Measurements from ENCODE around the gene SLC5A11.

SLC5A11 gene

GRCh38 chr16:24919536-24919935, 73.8 kb downstream of the SLC5A11 start:
- H2AFZ ChIP-seq (ENCODE audit: low read depth, low read length) = no peak overlapping the region
- H3K27me3 ChIP-seq (ENCODE audit: insufficient read depth, low read length) = no peaks in the 10 kb centered on the region
- H3K9me3 ChIP-seq (ENCODE audit: low read length) = peaks cover 4% of the 10 kb centered on the region
- H3K36me3 ChIP-seq (ENCODE audit: insufficient read depth, low read length) = peaks cover 52% of the 10 kb centered on the region
- no peak overlapping the region for H3K4me3 ChIP-seq (ENCODE audit: low read length)
- H3K4me1 ChIP-seq (ENCODE audit: insufficient read depth, low read length) = no peaks in the 10 kb centered on the region

GRCh38 chr16:24920568-24920967, 74.8 kb downstream of the SLC5A11 start:
- Histone ChIP-seq H3K9me3 (ENCODE audit: low read length) (peaks cover 4% of the 10 kb centered on the region), H3K4me1 (ENCODE audit: insufficient read depth, low read length) (no peaks in the 10 kb centered on the region), H3K4me3 (ENCODE audit: low read length) (no peak overlapping the region), H3K36me3 (ENCODE audit: insufficient read depth, low read length) (peaks cover 57% of the 10 kb centered on the region), H3K27me3 (ENCODE audit: insufficient read depth, low read length) (no peaks in the 10 kb centered on the region), H2AFZ (ENCODE audit: low read depth, low read length) (no peak overlapping the region)

- H3K27me3 ChIP-seq (ENCODE audit: insufficient read depth, low read length) = no peaks in the 10 kb centered on the region
- no peaks in the 10 kb centered on the region for H3K4me1 ChIP-seq (ENCODE audit: insufficient read depth, low read length)
- peaks cover 4% of the 10 kb centered on the region for H3K9me3 ChIP-seq (ENCODE audit: low read length)
- H3K4me3 ChIP-seq (ENCODE audit: low read length) = no peak overlapping the region
- H2AFZ ChIP-seq (ENCODE audit: low read depth, low read length) = no peak overlapping the region
- H3K36me3 ChIP-seq (ENCODE audit: insufficient read depth, low read length) = peaks cover 57% of the 10 kb centered on the region
Measured at GRCh38 chr16:24921229-24921628, 75.5 kb downstream of the SLC5A11 start.

GRCh38 chr16:24925163-24925562, 79.4 kb downstream of the SLC5A11 start:
- H3K4me3 ChIP-seq (ENCODE audit: low read length) = no peak overlapping the region
- peaks cover 47% of the 10 kb centered on the region for H3K36me3 ChIP-seq (ENCODE audit: insufficient read depth, low read length)
- no peak overlapping the region for H2AFZ ChIP-seq (ENCODE audit: low read depth, low read length)
- no peaks in the 10 kb centered on the region for H3K4me1 ChIP-seq (ENCODE audit: insufficient read depth, low read length)
- H3K27me3 ChIP-seq (ENCODE audit: insufficient read depth, low read length) = no peaks in the 10 kb centered on the region
- peaks cover 4% of the 10 kb centered on the region for H3K9me3 ChIP-seq (ENCODE audit: low read length)

- H3K36me3 ChIP-seq (ENCODE audit: insufficient read depth, low read length) = peaks cover 48% of the 10 kb centered on the region
Measured at GRCh38 chr16:24929409-24929808, 83.6 kb downstream of the SLC5A11 start.

GRCh38 chr16:24930440-24930839, 84.7 kb downstream of the SLC5A11 start:
- Histone ChIP-seq H3K4me3 (ENCODE audit: low read length) (no peak overlapping the region), H3K4me1 (ENCODE audit: insufficient read depth, low read length) (no peaks in the 10 kb centered on the region), H2AFZ (ENCODE audit: low read depth, low read length) (no peak overlapping the region), H3K36me3 (ENCODE audit: insufficient read depth, low read length) (peaks cover 52% of the 10 kb centered on the region), H3K27me3 (ENCODE audit: insufficient read depth, low read length) (no peaks in the 10 kb centered on the region), H3K9me3 (ENCODE audit: low read length) (no peaks in the 10 kb centered on the region)

More at GRCh38 chr16:24929409-24929808, 83.6 kb downstream of the SLC5A11 start:
- Histone ChIP-seq H3K27me3 (ENCODE audit: insufficient read depth, low read length) (no peaks in the 10 kb centered on the region), H3K9me3 (ENCODE audit: low read length) (no peaks in the 10 kb centered on the region), H3K4me3 (ENCODE audit: low read length) (no peak overlapping the region), H2AFZ (ENCODE audit: low read depth, low read length) (no peak overlapping the region), H3K4me1 (ENCODE audit: insufficient read depth, low read length) (no peaks in the 10 kb centered on the region)

GRCh38 chr16:24931091-24931490, 85.3 kb downstream of the SLC5A11 start:
- Histone ChIP-seq H2AFZ (ENCODE audit: low read depth, low read length) (no peak overlapping the region), H3K27me3 (ENCODE audit: insufficient read depth, low read length) (no peaks in the 10 kb centered on the region), H3K36me3 (ENCODE audit: insufficient read depth, low read length) (peaks cover 59% of the 10 kb centered on the region), H3K4me1 (ENCODE audit: insufficient read depth, low read length) (no peaks in the 10 kb centered on the region), H3K9me3 (ENCODE audit: low read length) (no peaks in the 10 kb centered on the region), H3K4me3 (ENCODE audit: low read length) (no peak overlapping the region)

- no peak overlapping the region for H3K4me3 ChIP-seq (ENCODE audit: low read length)
- H3K4me1 ChIP-seq (ENCODE audit: insufficient read depth, low read length) = no peaks in the 10 kb centered on the region
- peaks cover 68% of the 10 kb centered on the region for H3K36me3 ChIP-seq (ENCODE audit: insufficient read depth, low read length)
- H2AFZ ChIP-seq (ENCODE audit: low read depth, low read length) = no peak overlapping the region
- H3K9me3 ChIP-seq (ENCODE audit: low read length) = no peaks in the 10 kb centered on the region
- H3K27me3 ChIP-seq (ENCODE audit: insufficient read depth, low read length) = no peaks in the 10 kb centered on the region
Measured at GRCh38 chr16:24935336-24935735, 89.6 kb downstream of the SLC5A11 start.

GRCh38 chr16:24936151-24936550, 90.4 kb downstream of the SLC5A11 start:
- no peak overlapping the region for H2AFZ ChIP-seq (ENCODE audit: low read depth, low read length)
- H3K9me3 ChIP-seq (ENCODE audit: low read length) = no peaks in the 10 kb centered on the region
- H3K36me3 ChIP-seq (ENCODE audit: insufficient read depth, low read length) = peaks cover 67% of the 10 kb centered on the region

GRCh38 chr16:24939224-24939623, 93.5 kb downstream of the SLC5A11 start:
- no peak overlapping the region for H3K4me3 ChIP-seq (ENCODE audit: low read length)
- no peak overlapping the region for H2AFZ ChIP-seq (ENCODE audit: low read depth, low read length)
- H3K4me1 ChIP-seq (ENCODE audit: insufficient read depth, low read length) = no peaks in the 10 kb centered on the region
- H3K36me3 ChIP-seq (ENCODE audit: insufficient read depth, low read length) = peaks cover 70% of the 10 kb centered on the region
- H3K9me3 ChIP-seq (ENCODE audit: low read length) = no peaks in the 10 kb centered on the region
- no peaks in the 10 kb centered on the region for H3K27me3 ChIP-seq (ENCODE audit: insufficient read depth, low read length)

More at GRCh38 chr16:24936151-24936550, 90.4 kb downstream of the SLC5A11 start:
- Histone ChIP-seq H3K4me3 (ENCODE audit: low read length) (no peak overlapping the region), H3K4me1 (ENCODE audit: insufficient read depth, low read length) (no peaks in the 10 kb centered on the region), H3K27me3 (ENCODE audit: insufficient read depth, low read length) (no peaks in the 10 kb centered on the region)

GRCh38 chr16:24939738-24940137, 94.0 kb downstream of the SLC5A11 start:
- Histone ChIP-seq H3K27me3 (ENCODE audit: insufficient read depth, low read length) (no peaks in the 10 kb centered on the region), H2AFZ (ENCODE audit: low read depth, low read length) (no peak overlapping the region), H3K4me1 (ENCODE audit: insufficient read depth, low read length) (no peaks in the 10 kb centered on the region), H3K9me3 (ENCODE audit: low read length) (no peaks in the 10 kb centered on the region), H3K4me3 (ENCODE audit: low read length) (no peak overlapping the region), H3K36me3 (ENCODE audit: insufficient read depth, low read length) (peaks cover 66% of the 10 kb centered on the region)

GRCh38 chr16:24943471-24943870, 97.7 kb downstream of the SLC5A11 start:
- no peak overlapping the region for H3K4me3 ChIP-seq (ENCODE audit: low read length)
- H3K36me3 ChIP-seq (ENCODE audit: insufficient read depth, low read length) = peaks cover 77% of the 10 kb centered on the region

GRCh38 chr16:24944206-24944605, 98.4 kb downstream of the SLC5A11 start:
- H3K36me3 ChIP-seq (ENCODE audit: insufficient read depth, low read length) = peaks cover 78% of the 10 kb centered on the region
- no peaks in the 10 kb centered on the region for H3K9me3 ChIP-seq (ENCODE audit: low read length)
- no peak overlapping the region for H3K4me3 ChIP-seq (ENCODE audit: low read length)
- H3K27me3 ChIP-seq (ENCODE audit: insufficient read depth, low read length) = no peaks in the 10 kb centered on the region
- H2AFZ ChIP-seq (ENCODE audit: low read depth, low read length) = no peak overlapping the region
- H3K4me1 ChIP-seq (ENCODE audit: insufficient read depth, low read length) = no peaks in the 10 kb centered on the region

More at GRCh38 chr16:24943471-24943870, 97.7 kb downstream of the SLC5A11 start:
- Histone ChIP-seq H3K9me3 (ENCODE audit: low read length) (no peaks in the 10 kb centered on the region), H2AFZ (ENCODE audit: low read depth, low read length) (no peak overlapping the region), H3K27me3 (ENCODE audit: insufficient read depth, low read length) (no peaks in the 10 kb centered on the region), H3K4me1 (ENCODE audit: insufficient read depth, low read length) (no peaks in the 10 kb centered on the region)

GRCh38 chr16:24946155-24946554, 100.4 kb downstream of the SLC5A11 start:
- H3K27me3 ChIP-seq (ENCODE audit: insufficient read depth, low read length) = no peaks in the 10 kb centered on the region
- H3K4me3 ChIP-seq (ENCODE audit: low read length) = no peak overlapping the region
- H2AFZ ChIP-seq (ENCODE audit: low read depth, low read length) = no peak overlapping the region
- peaks cover 73% of the 10 kb centered on the region for H3K36me3 ChIP-seq (ENCODE audit: insufficient read depth, low read length)
- no peaks in the 10 kb centered on the region for H3K4me1 ChIP-seq (ENCODE audit: insufficient read depth, low read length)
- no peaks in the 10 kb centered on the region for H3K9me3 ChIP-seq (ENCODE audit: low read length)

All from neuron (in vitro differentiated cells).